Cardiac fibroblast (primary cell): Measurements from ENCODE around the gene OTULIN.

Source experiments
- DNase-seq, 2 donors: peaks; one replicate each; pipeline versions ENCODE4 v3.0.0 to v3.0.0-alpha.2; 2010; ENCODE audit warnings: low read depth in 2 of 2
- H3K4me3 ChIP-seq, 2 donors: replicated peaks in 1 of 2; 1 replicate in 1 of 2; 2 replicates in 1 of 2; pipeline ENCODE4 v1.5.1; 2011; ENCODE audit warnings: low read depth in 2 of 2, low read length in 2 of 2, mild to moderate bottlenecking in 2 of 2, moderate library complexity in 1 of 2
- TF ChIP-seq, protein P1 (sequence below): IDR thresholded peaks from one replicate; pipeline ENCODE4 v1.5.1; 2011; ENCODE audit warnings: low read depth, mild to moderate bottlenecking, low read length, inconsistent platforms

The OTULIN gene

DNA sequence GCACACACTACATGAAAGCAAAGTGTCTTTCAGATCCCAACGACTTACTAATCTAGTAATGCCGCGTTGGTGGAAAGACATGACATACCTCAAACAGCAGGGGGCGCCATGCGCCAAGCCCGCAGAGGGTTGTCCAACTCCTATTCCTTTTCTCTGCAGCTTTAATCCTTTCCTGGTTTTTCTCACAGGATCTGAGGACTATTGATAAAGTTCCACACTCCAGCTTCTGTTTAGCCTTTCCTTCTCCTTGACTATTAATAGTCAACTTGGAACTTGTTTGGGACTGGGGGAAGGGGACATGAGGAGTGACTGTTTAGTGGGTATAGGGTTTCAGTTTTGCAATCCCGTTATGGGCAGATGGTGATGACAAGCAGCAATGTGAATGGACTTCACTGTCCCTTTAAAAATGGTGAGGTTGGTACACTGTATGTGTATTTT lies 62.9 kb downstream of the OTULIN start:
- TF ChIP-seq, protein P1, sequence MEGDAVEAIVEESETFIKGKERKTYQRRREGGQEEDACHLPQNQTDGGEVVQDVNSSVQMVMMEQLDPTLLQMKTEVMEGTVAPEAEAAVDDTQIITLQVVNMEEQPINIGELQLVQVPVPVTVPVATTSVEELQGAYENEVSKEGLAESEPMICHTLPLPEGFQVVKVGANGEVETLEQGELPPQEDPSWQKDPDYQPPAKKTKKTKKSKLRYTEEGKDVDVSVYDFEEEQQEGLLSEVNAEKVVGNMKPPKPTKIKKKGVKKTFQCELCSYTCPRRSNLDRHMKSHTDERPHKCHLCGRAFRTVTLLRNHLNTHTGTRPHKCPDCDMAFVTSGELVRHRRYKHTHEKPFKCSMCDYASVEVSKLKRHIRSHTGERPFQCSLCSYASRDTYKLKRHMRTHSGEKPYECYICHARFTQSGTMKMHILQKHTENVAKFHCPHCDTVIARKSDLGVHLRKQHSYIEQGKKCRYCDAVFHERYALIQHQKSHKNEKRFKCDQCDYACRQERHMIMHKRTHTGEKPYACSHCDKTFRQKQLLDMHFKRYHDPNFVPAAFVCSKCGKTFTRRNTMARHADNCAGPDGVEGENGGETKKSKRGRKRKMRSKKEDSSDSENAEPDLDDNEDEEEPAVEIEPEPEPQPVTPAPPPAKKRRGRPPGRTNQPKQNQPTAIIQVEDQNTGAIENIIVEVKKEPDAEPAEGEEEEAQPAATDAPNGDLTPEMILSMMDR: peak; percentile 94
- peak; percentile 87 to 88 for DNase-seq
- no peak overlapping the region for H3K4me3 ChIP-seq

DNA sequence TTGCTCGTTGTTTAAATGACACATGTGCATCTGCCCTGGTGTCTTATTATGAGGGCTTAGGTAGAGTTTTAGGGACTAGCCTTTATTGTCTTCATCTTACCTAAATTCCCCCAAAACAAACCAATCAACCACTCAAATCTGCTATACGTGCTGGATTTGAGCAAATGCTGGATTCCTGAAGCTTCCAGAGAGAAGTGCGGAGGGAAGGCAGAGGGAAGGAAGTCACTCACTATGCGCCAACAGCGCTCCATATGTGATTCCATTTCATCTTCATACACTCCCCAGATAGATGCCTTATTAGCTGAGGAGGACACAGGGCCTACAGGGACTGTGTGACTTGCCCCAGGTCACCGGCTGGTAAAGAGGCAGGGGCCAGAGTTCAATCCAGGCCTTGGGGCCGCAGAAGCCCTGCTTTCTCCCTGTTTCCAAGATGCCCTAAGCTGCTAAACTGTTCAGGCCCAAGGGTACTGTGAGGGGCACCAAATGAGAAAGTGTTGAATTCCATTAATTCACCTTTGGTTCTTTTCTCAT lies 63.5 kb downstream of the OTULIN start:
- H3K4me3 ChIP-seq: no peak overlapping the region
- TF ChIP-seq, protein P1: no peak
- no peak for DNase-seq

DNA sequence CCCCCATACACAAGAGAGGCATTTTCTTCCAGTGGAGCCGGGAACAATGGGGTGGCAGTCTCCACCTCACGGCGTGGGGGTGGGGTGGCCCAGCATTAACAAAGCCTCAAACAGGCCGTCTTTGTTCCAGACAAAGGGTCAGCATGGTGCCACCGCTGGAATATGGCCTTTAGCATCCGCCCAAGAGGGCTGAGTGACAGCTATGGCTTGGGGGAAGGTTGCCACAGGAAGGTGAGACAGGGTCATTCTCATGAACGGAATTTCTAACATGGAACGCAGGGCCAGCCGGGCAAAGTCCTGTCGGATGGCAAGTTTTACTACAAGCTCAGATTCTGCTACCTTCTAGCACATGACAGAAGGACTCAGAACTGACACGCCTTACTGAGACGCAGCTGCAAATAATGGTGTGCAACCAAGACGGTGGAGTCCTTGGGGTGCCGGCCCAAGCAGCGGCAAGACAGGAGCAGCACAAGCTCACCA lies 64.0 kb downstream of the OTULIN start:
- TF ChIP-seq, protein P1: no peak
- DNase-seq: no peak
- H3K4me3 ChIP-seq: no peak overlapping the region

DNA sequence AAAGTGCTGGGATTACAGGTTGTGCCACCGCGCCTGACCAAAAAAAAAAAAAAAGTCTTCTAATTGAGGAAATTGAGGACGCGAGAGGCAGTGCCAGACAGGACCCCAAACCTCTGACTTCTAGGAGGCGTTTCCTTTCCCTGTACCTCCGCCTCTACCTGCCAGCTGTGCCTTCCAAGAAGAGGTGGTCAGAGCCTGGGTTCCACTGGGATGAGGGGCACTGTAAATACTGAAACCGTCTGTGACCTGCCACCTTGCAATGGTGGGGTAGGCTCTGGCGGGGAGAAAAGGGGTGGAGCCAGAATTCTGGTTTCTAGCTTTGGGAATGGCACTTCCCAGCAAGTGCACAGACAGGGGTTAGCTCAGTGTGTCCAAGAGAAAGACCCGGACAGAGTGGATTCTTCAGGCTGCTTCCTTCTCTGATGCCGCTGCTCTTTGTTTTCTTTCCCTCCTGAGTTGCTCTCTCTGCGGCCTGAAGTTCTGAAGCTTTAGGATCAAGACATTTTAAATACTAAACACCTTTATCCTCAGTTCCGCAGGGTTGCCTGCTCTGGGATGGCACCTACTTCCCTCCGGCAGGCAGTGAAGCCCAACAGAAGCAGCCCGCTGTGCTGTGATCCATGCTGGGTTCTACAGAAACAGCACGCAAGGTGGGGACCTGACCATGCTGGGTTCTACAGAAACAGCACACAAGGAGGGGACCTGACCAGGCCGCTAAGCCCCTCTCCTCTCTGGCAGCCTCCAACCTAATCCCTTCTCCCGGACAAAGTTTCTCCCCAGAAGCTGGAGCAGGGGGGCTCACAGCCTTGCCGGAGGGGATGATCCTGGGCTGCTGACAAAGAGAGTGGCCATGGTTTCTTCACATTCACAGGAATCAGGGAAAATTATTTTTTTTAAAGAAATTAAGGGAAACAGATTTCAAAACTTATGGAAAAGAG lies 65.2 kb downstream of the OTULIN start:
- TF ChIP-seq, protein P1: no peak
- H3K4me3 ChIP-seq: no peak overlapping the region
- DNase-seq: no peak

GRCh38 chr5:14730466-14730865 lies 65.9 kb downstream of the OTULIN start:
- DNase-seq: no peak
- H3K4me3 ChIP-seq: no peak overlapping the region
- TF ChIP-seq, protein P1: no peak

DNA sequence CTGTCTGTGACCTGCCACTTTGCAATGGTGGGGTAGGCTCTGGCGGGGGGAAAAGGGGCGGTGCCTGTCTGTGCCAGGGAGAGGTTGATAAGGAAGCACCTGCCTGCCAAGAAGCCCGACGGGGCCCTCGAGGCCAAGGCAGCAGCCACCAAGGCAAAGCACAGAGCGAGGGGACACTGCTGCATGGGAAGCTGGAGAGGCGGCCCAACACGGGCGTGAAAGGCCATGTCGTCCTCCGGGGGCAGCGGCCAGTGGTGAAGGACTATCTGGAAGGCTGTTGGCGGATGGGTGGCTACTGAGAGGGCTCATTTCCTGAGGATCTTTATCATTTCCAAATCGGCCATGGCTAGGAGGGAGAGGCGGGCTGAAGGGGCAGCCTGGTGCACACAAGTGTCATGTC lies 66.4 kb downstream of the OTULIN start:
- TF ChIP-seq, protein P1: no peak
- H3K4me3 ChIP-seq: no peak overlapping the region
- DNase-seq: no peak
